ENCODE results near the gene C10orf67.

GRCh38 chr10:23391821-23392220 lies 47.2 kb upstream of the C10orf67 start:
- TF ChIP-seq ESRRG (CRISPR knock-in tag; IDR thresholded peaks at IDR 0.05) (no peak), TOX (CRISPR knock-in tag; IDR thresholded peaks at IDR 0.05; ENCODE audit: borderline replicate concordance) (no peak), RARB (CRISPR knock-in tag; IDR thresholded peaks at IDR 0.05) (no peak), TCF4 (CRISPR knock-in tag; IDR thresholded peaks at IDR 0.05; ENCODE audit: borderline replicate concordance) (no peak), OSR1 (CRISPR knock-in tag; IDR thresholded peaks at IDR 0.05) (no peak), ZNF70 (CRISPR knock-in tag; IDR thresholded peaks at IDR 0.05) (no peak), TSHZ2 (CRISPR knock-in tag; IDR thresholded peaks at IDR 0.05) (no peak), ZFP30 (CRISPR knock-in tag; IDR thresholded peaks at IDR 0.05) (no peak), ARNTL (CRISPR knock-in tag; IDR thresholded peaks at IDR 0.05; ENCODE audit: borderline replicate concordance, low read depth) (no peak), ZFP3 (CRISPR knock-in tag; IDR thresholded peaks at IDR 0.05) (no peak), CSDC2 (CRISPR knock-in tag; IDR thresholded peaks at IDR 0.05) (no peak), BACH2 (CRISPR knock-in tag; IDR thresholded peaks at IDR 0.05; ENCODE audit: borderline replicate concordance) (no peak), CREB5 (CRISPR knock-in tag; IDR thresholded peaks at IDR 0.05; ENCODE audit: low read depth) (no peak), ZNF8 (CRISPR knock-in tag; IDR thresholded peaks at IDR 0.05) (no peak)
